ENCODE measurements around the gene TMEM235. TPM values are rescaled to one million over a fixed set of nuclear protein-coding genes. Genes with fewer than 3 reads are reported as not detected.
A peak's percentile ranks its signal among the peaks of the same experiment; 100 is the strongest.
"Not testable (repeated sequence)": the region's sequence is repeated elsewhere in the genome, so short reads cannot be mapped to it uniquely, and the experiment has no call there.

Gene TMEM235
- total RNA-seq, 1 experiment from 2014 or later: not detected

- Histone ChIP-seq H3K9me3 (no peaks in the 10 kb centered on the region; the same call in 1 of the 2 replicates), H3K36me3 (no peaks in the 10 kb centered on the region), H3K27me3 (no peaks in the 10 kb centered on the region), H3K4me3 (no peak overlapping the region)
- no peak for DNase-seq
These were observed 16.9 kb downstream of the TMEM235 start for GRCh38 chr17:78248051-78248914.

- Histone ChIP-seq H3K36me3 (no peaks in the 10 kb centered on the region), H3K4me3 (no peak overlapping the region), H3K27me3 (no peaks in the 10 kb centered on the region), H3K9me3 (no peaks in the 10 kb centered on the region; the same call in 1 of the 2 replicates)
- DNase-seq: no peak
These were observed 17.8 kb downstream of the TMEM235 start for GRCh38 chr17:78249074-78249817.

DNA sequence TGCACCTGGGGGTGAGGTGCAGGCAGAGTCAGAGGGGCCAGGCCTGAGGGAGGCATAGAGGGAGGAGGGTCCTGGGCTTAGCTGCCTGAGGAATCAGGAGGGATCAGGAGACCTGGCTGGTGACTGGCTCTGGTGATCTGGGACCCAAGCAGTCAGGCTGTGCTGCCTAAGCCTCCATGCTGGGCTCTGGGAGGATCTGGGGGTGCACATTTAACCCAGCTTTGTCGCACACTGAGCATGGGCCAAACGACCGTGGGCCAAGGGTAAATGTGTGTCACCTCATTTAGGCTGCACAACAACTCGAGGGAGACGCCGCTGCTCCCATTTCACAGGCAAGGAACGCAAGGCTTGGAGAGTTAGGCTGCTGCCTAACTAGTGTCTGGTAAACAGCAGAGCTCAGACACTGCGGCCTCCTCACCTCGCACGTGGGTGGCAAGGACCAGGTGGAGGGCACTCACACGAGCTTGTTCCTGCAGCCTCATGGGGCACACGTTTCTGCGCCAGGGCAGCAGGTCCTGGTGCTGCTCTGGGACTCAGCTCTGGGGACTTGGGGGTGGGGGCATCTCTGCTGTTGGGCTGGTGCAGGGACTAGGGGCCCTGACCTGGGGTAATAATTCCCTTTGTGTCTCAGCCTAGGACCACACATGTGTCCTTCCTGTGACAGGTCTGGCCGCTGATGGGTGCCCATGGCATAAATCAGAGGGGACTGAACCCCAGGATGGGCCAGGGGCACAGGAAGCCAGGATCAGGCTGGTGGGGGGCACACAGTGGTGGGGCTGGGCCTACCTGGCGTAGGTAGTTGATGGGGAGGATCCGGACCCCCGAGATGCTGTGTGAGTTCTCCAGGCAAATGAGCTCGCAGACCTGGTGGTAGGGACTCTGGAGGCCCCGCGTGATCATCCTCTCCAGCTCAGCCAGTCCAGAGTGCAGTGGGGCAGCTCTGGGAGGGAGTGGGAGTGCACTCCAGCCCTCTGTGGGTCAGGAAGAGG lies 18.7 kb downstream of the TMEM235 start:
- Histone ChIP-seq H3K9me3 (no peaks in the 10 kb centered on the region; the same call in 1 of the 2 replicates), H3K4me3 (no peak overlapping the region), H3K27me3 (no peaks in the 10 kb centered on the region), H3K36me3 (no peaks in the 10 kb centered on the region)
- no peak for DNase-seq

- H3K36me3 ChIP-seq: no peaks in the 10 kb centered on the region
- no peaks in the 10 kb centered on the region for H3K9me3 ChIP-seq
- no peak overlapping the region for H3K4me3 ChIP-seq
- peak; percentile 86 for DNase-seq
- no peaks in the 10 kb centered on the region for H3K27me3 ChIP-seq
These were observed 19.7 kb downstream of the TMEM235 start for GRCh38 chr17:78250891-78251772.

DNA sequence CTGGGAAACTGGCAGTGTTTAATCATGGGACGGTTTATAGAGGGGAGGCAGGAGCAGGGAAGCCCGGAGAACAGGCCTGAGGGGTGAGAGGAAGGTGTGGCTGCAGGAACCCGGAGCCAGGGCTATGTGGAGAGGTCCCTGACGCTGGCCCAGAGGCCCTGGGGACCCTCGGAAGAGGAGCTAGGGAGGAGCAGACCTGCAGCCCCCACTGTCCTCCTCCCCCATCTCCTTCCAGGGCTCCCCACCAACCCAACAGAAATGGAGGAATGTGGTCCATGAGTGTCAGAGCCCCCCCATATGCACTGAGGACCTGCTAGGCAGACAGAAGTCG lies 20.3 kb downstream of the TMEM235 start:
- no peaks in the 10 kb centered on the region for H3K9me3 ChIP-seq
- DNase-seq: no peak
- H3K4me3 ChIP-seq: no peak overlapping the region
- H3K27me3 ChIP-seq: no peaks in the 10 kb centered on the region
- H3K36me3 ChIP-seq: no peaks in the 10 kb centered on the region

DNA sequence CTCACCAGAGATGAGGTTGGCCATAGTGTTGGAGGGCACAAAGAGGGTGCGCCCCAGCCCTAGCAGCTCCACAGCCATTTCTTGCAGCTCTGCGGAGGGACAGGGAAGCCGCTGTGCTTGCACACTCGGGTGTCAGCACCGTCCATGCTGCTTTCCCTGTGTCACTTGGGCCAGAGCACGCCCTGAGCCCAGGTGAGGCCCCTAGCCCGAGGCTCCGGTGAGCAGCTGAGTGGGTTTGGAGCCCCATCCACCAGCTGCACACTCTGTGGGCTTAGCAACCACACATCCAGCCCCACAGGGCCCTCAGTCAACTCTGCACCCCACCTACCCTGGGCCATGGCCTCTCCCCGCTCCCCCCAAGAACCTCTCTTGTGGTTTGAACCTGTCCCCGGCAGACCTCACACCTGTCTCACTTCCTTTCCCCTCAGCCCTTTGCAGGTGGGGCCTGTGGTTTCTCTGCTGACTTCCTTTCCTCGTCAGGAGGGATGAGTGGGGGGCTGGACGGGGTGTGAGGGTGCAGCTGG lies 20.7 kb downstream of the TMEM235 start:
- Histone ChIP-seq H3K36me3 (no peaks in the 10 kb centered on the region), H3K27me3 (no peaks in the 10 kb centered on the region), H3K4me3 (no peak overlapping the region), H3K9me3 (no peaks in the 10 kb centered on the region)
- no peak for DNase-seq

- DNase-seq: no peak
- Histone ChIP-seq H3K36me3 (no peaks in the 10 kb centered on the region), H3K27me3 (no peaks in the 10 kb centered on the region), H3K4me3 (no peak overlapping the region), H3K9me3 (no peaks in the 10 kb centered on the region)
These were observed 21.5 kb downstream of the TMEM235 start for GRCh38 chr17:78252701-78253635.

GRCh38 chr17:78253636-78253945 lies 22.2 kb downstream of the TMEM235 start:
- H3K36me3 ChIP-seq, H3K9me3 ChIP-seq, H3K27me3 ChIP-seq, DNase-seq: not testable (repeated sequence)
- H3K4me3 ChIP-seq: peak overlapping the region; percentile 88

- H3K9me3 ChIP-seq: no peaks in the 10 kb centered on the region
- no peaks in the 10 kb centered on the region for H3K36me3 ChIP-seq
- peak overlapping the region; percentile 88 for H3K4me3 ChIP-seq
- H3K27me3 ChIP-seq: no peaks in the 10 kb centered on the region
- DNase-seq: peak; percentile 88
These were observed 22.7 kb downstream of the TMEM235 start for GRCh38 chr17:78253946-78254672.

DNA sequence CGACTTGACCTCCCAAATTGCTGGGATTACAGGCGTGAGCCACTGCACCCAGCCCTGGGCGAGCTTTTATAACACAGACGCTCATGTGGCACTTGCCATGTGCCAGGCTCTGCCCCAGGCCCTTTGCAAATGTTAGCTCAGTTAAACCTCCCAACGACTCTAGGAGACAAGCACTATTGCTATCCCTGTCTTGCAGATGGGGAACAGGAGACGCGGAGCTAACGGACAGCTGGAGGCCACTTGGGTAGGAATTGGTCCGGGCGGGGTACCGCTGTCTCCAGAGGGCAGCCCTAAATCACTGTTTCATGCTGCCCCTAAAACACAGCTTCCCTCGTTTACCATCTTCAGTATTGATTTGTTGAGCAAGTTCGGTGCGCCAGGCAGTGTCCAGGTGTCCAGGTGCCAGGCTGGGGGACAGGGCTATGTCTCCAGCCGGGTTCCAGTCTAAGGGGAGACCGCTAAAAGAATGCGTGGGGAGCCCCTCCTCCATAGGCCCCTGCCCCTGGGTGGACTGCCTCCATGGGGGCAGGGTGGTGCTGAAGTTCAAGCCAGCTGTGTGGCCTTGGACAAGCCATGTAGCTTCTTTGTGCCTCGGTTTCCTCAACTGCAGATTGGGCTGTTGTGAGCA lies 23.7 kb downstream of the TMEM235 start:
- no peaks in the 10 kb centered on the region for H3K36me3 ChIP-seq

GRCh38 chr17:78255953-78256706 lies 24.7 kb downstream of the TMEM235 start:
- H3K9me3 ChIP-seq: no peaks in the 10 kb centered on the region
- H3K36me3 ChIP-seq: no peaks in the 10 kb centered on the region
- no peaks in the 10 kb centered on the region for H3K27me3 ChIP-seq
- DNase-seq: no peak
- H3K4me3 ChIP-seq: no peak overlapping the region

More for the DNA sequence above, 23.7 kb downstream of the TMEM235 start:
- DNase-seq: no peak
- H3K27me3 ChIP-seq: no peaks in the 10 kb centered on the region
- no peak overlapping the region for H3K4me3 ChIP-seq
- no peaks in the 10 kb centered on the region for H3K9me3 ChIP-seq

DNA sequence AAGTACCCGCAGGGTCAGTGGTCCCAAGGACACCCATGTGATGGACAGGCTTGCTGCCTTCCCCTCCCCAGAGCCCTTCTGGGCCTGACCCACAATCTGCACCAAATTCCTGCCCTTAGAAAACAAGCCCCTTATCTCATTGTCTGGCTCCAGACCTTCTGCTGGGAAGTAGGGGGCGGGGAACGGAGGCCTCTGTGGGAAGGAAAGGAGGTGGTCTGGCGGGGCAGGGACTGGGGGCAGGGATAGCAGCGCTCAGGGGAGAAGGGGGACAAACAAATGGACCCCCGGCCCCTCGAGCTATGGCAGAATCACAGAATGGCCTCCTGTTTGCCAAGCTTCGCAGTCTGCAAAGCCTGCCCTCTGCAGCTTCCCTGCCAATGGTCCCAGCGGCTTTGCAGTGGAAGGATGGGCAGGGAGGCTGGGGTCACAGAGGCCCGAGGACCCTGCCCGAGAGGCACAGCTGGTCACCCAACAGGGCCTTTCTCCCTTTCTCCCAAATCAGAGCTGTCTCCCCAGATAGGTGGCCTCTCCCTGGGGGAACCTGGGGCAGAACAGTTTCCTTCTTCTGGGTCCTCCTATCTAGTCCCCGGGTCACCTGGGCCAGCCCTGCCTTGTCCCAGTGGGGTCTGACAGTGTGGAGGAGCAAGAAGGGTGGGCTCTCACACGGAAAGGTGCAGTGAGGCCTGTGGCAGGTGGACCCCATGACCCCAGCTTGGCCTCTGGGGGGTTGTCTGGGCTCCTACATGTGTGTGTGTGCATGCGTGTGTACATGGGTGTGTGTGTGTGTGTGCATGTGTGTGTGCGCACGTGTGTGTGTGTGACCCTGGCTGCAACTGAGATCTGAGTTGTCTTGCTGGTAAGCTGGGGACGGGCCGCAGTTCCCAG lies 25.5 kb downstream of the TMEM235 start:
- H3K9me3 ChIP-seq: no peaks in the 10 kb centered on the region
- no peaks in the 10 kb centered on the region for H3K27me3 ChIP-seq
- H3K4me3 ChIP-seq: no peak overlapping the region
- no peaks in the 10 kb centered on the region for H3K36me3 ChIP-seq
- DNase-seq: no peak

All from MG63 (cell line).